K562 (cell line): ENCODE results near the gene POU2AF3.

Source experiments
- L3MBTL2 ChIP-seq: fragments of 450-650 bp; IDR thresholded peaks from 2 replicates; pipeline ENCODE4 v1.6.1; 2016; ENCODE audit warnings: mild to moderate bottlenecking, moderate library complexity
- RFX1 ChIP-seq: fragments of 450-650 bp; IDR thresholded peaks from 2 replicates; pipeline ENCODE4 v1.6.1; 2016; ENCODE audit warnings: mild to moderate bottlenecking, moderate library complexity
- SAP30 ChIP-seq: fragments of 200-600 bp; sonication (generic); IDR thresholded peaks from 2 replicates; pipeline ENCODE4 v1.6.1; 2012; ENCODE audit warnings: borderline replicate concordance, low read depth, mild to moderate bottlenecking, moderate library complexity, low read length, control low read depth, inconsistent platforms; ENCODE audit not compliant: insufficient read depth, poor library complexity, severe bottlenecking
- ZNF133 ChIP-seq: fragments of 250-450 bp; sonication (Bioruptor Pico); IDR thresholded peaks from 2 replicates; pipeline ENCODE4 v1.4.0; 2020; ENCODE audit warnings: mild to moderate bottlenecking

DNA sequence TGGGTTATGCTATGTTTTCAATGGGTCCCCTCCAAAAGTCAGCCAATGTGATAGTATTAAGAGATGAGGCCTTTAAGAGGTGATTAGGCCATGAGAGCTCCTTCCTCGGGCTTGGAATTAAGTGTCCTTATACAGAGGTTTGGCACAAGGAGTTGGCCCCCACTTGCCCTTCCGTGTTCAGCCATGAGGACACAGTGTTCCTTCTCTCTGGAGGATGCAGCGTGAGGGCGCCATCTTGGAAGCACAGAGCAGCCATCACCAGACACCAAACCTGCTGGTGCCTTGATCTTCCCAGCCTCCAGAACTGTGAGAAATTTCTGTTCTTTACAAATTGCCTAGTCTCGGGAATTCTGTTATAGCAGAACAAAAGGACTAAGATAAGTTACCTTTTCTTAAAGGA, 26.9 kb downstream of the POU2AF3 start:
- TF ChIP-seq L3MBTL2 (no peak), RFX1 (no peak), ZNF133 (CRISPR knock-in tag) (no peak), SAP30 (no peak)
